Mesendoderm (in vitro differentiated cells): Measurements from ENCODE around the gene SLC44A2.

Experiments used
- DNase-seq: peaks from one replicate; pipeline ENCODE4 v3.0.0; 2013
- H2AK5ac ChIP-seq: 2 replicates; pipeline ENCODE4 v1.6.1; 2013; ENCODE audit warnings: low read length, inconsistent platforms
- H2BK120ac ChIP-seq: 2 replicates; pipeline ENCODE4 v1.6.1; 2013; ENCODE audit warnings: low read depth, mild to moderate bottlenecking, low read length, moderate library complexity, mixed read lengths
- H2BK15ac ChIP-seq: replicated peaks from 2 replicates; pipeline ENCODE4 v1.6.1; 2013; ENCODE audit warnings: low read depth, mild to moderate bottlenecking, moderate library complexity
- H2BK5ac ChIP-seq: 2 replicates; pipeline ENCODE4 v1.6.1; 2013; ENCODE audit warnings: low read length, inconsistent platforms
- H3K18ac ChIP-seq: 2 replicates; pipeline ENCODE4 v1.6.1; 2013; ENCODE audit warnings: mild to moderate bottlenecking, low read length, mixed read lengths
- H3K23ac ChIP-seq: one replicate; pipeline ENCODE4 v1.6.1; 2013; ENCODE audit warnings: low read length
- H3K27ac ChIP-seq: 2 replicates; pipeline ENCODE4 v1.5.1; 2013; ENCODE audit warnings: low read depth, mild to moderate bottlenecking, inconsistent platforms, low read length, moderate library complexity
- H3K27me3 ChIP-seq: 2 replicates; pipeline ENCODE4 v1.6.1; 2013; ENCODE audit warnings: low read length, control low read depth, mild to moderate bottlenecking, inconsistent platforms; ENCODE audit not compliant: insufficient read depth, poor library complexity
- H3K36me3 ChIP-seq: 2 replicates; pipeline ENCODE4 v1.6.1; 2013; ENCODE audit warnings: low read length, inconsistent platforms; ENCODE audit not compliant: control insufficient read depth, insufficient read depth
- H3K4ac ChIP-seq: one replicate; pipeline ENCODE4 v1.6.1; 2013; ENCODE audit warnings: low read depth, mild to moderate bottlenecking, low read length, moderate library complexity
- H3K4me1 ChIP-seq: 2 replicates; pipeline ENCODE4 v1.6.1; 2013; ENCODE audit warnings: low read depth, low read length, inconsistent platforms; ENCODE audit not compliant: control insufficient read depth
- H3K4me2 ChIP-seq: 2 replicates; pipeline ENCODE4 v1.6.1; 2013; ENCODE audit warnings: low read length
- H3K4me3 ChIP-seq: 2 replicates; pipeline ENCODE4 v1.5.1; 2013; ENCODE audit warnings: mild to moderate bottlenecking, low read length
- H3K56ac ChIP-seq: one replicate; pipeline ENCODE4 v1.6.1; 2013; ENCODE audit warnings: low read length
- H3K79me1 ChIP-seq: 2 replicates; pipeline ENCODE4 v1.6.1; 2013; ENCODE audit warnings: low read length, inconsistent platforms
- H3K79me2 ChIP-seq: 2 replicates; pipeline ENCODE4 v1.6.1; 2013; ENCODE audit warnings: mild to moderate bottlenecking, low read length; ENCODE audit not compliant: control insufficient read depth, insufficient read depth
- H3K9ac ChIP-seq: 2 replicates; pipeline ENCODE4 v1.6.1; 2013; ENCODE audit warnings: low read length, inconsistent platforms
- H4K5ac ChIP-seq: one replicate; pipeline ENCODE4 v1.6.1; 2013; ENCODE audit warnings: low read length
- H4K8ac ChIP-seq: one replicate; pipeline ENCODE4 v1.6.1; 2013; ENCODE audit warnings: low read depth, mild to moderate bottlenecking, control low read depth, low read length, moderate library complexity
- WGBS: extraction: QIAGEN DNeasy Blood & Tissue Kit; methylation state at CpG from one replicate; pipeline ENCODE4 v1.1.7; 2013; ENCODE audit warnings: low lambda C conversion rate, missing lambda C conversion rate; ENCODE audit not compliant: insufficient coverage; ENCODE audit errors: extremely low coverage; 5-methylcytosine and 5-hydroxymethylcytosine counted together

SLC44A2 gene

GRCh38 chr19:10634430-10634829, 9.1 kb downstream of the SLC44A2 start:
- Histone ChIP-seq H4K5ac (no peak overlapping the region), H3K9ac (no peak overlapping the region), H3K4me1 (no peaks in the 10 kb centered on the region), H2BK15ac (no peak overlapping the region), H3K79me1 (no peaks in the 10 kb centered on the region), H3K4ac (no peak overlapping the region), H3K4me3 (no peak overlapping the region), H3K27ac (no peak overlapping the region), H3K27me3 (no peaks in the 10 kb centered on the region), H3K18ac (no peak overlapping the region), H2AK5ac (no peak overlapping the region), H3K4me2 (no peak overlapping the region), H2BK120ac (no peak overlapping the region), H4K8ac (no peak overlapping the region), H3K79me2 (no peaks in the 10 kb centered on the region), H2BK5ac (no peak overlapping the region), H3K36me3 (peaks cover 28% of the 10 kb centered on the region), H3K56ac (no peak overlapping the region), H3K23ac (no peak overlapping the region)
- WGBS: no CpG with 5 or more reads among the region's 7 CpGs
- no peak for DNase-seq

DNA sequence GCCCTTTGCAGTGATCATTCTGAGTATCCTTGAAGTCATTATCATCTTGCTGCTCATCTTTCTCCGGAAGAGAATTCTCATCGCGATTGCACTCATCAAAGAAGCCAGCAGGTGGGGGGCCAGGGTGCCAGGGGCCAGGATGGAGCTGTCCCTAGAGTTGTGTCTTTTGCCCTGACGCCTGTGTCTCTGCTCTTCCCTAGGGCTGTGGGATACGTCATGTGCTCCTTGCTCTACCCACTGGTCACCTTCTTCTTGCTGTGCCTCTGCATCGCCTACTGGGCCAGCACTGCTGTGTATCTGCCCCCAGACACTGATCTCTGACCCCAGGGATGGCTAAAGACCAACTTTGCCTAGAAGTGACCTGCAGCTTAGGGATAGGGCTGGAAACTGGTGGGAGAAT, 9.6 kb downstream of the SLC44A2 start:
- H3K79me1 ChIP-seq: no peaks in the 10 kb centered on the region
- H3K23ac ChIP-seq: no peak overlapping the region
- no peak overlapping the region for H3K4ac ChIP-seq
- H3K56ac ChIP-seq: no peak overlapping the region
- H2BK5ac ChIP-seq: no peak overlapping the region
- no peaks in the 10 kb centered on the region for H3K27me3 ChIP-seq
- H3K27ac ChIP-seq: no peak overlapping the region
- H2BK15ac ChIP-seq: no peak overlapping the region
- H3K18ac ChIP-seq: no peak overlapping the region
- no peak for DNase-seq
- no peaks in the 10 kb centered on the region for H3K4me1 ChIP-seq
- H3K9ac ChIP-seq: no peak overlapping the region
- no peak overlapping the region for H2AK5ac ChIP-seq
- H2BK120ac ChIP-seq: no peak overlapping the region
- H3K4me2 ChIP-seq: no peak overlapping the region
- no peak overlapping the region for H4K8ac ChIP-seq
- H4K5ac ChIP-seq: no peak overlapping the region
- no CpG with 5 or more reads among the region's 6 CpGs for WGBS
- H3K4me3 ChIP-seq: no peak overlapping the region
- H3K36me3 ChIP-seq: peaks cover 28% of the 10 kb centered on the region
- H3K79me2 ChIP-seq: no peaks in the 10 kb centered on the region

DNA sequence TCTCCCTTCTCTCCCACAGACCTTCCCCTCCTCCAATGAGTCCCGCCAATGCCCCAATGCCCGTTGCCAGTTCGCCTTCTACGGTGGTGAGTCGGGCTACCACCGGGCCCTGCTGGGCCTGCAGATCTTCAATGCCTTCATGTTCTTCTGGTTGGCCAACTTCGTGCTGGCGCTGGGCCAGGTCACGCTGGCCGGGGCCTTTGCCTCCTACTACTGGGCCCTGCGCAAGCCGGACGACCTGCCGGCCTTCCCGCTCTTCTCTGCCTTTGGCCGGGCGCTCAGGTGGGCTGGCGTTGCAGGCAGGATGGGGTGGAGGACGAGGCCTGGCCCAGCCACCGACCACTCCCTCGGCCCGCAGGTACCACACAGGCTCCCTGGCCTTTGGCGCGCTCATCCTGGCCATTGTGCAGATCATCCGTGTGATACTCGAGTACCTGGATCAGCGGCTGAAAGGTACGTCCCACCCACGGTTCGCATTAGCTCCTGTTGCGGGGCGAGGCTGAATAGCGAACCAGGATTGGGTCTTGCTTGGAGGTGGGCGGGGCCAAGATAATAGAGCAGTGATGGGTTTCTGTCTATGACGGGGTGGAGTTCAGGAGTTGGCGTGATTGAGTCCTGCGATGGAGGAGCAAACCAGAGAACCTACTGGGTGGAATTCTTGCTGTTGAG, 11.1 kb downstream of the SLC44A2 start:
- no peak overlapping the region for H3K4me3 ChIP-seq
- no peak overlapping the region for H3K9ac ChIP-seq
- H3K4me2 ChIP-seq: no peak overlapping the region
- WGBS: no CpG with 5 or more reads among the region's 37 CpGs
- H3K79me1 ChIP-seq: no peaks in the 10 kb centered on the region
- no peak overlapping the region for H4K5ac ChIP-seq
- H3K56ac ChIP-seq: no peak overlapping the region
- H3K36me3 ChIP-seq: peaks cover 26% of the 10 kb centered on the region
- no peaks in the 10 kb centered on the region for H3K4me1 ChIP-seq
- no peak overlapping the region for H2AK5ac ChIP-seq
- H3K79me2 ChIP-seq: no peaks in the 10 kb centered on the region
- H3K27me3 ChIP-seq: no peaks in the 10 kb centered on the region
- no peak overlapping the region for H2BK120ac ChIP-seq
- H3K27ac ChIP-seq: no peak overlapping the region
- no peak overlapping the region for H2BK5ac ChIP-seq
- DNase-seq: no peak
- no peak overlapping the region for H3K18ac ChIP-seq
- H3K4ac ChIP-seq: no peak overlapping the region
- H3K23ac ChIP-seq: no peak overlapping the region
- H4K8ac ChIP-seq: no peak overlapping the region
- H2BK15ac ChIP-seq: no peak overlapping the region

- WGBS: no CpG with 5 or more reads among the region's 8 CpGs
Observed at GRCh38 chr19:10637894-10638293, 12.5 kb downstream of the SLC44A2 start.

GRCh38 chr19:10639836-10640235, 14.5 kb downstream of the SLC44A2 start:
- no CpG with 5 or more reads among the region's 8 CpGs for WGBS
- DNase-seq: no peak

More at GRCh38 chr19:10637894-10638293, 12.5 kb downstream of the SLC44A2 start:
- no peak overlapping the region for H3K4ac ChIP-seq
- H3K4me3 ChIP-seq: no peak overlapping the region
- no peak overlapping the region for H2BK15ac ChIP-seq
- no peak overlapping the region for H3K56ac ChIP-seq
- no peak overlapping the region for H3K18ac ChIP-seq
- no peak overlapping the region for H3K23ac ChIP-seq
- no peak overlapping the region for H3K27ac ChIP-seq
- no peak overlapping the region for H2BK120ac ChIP-seq
- H3K36me3 ChIP-seq: peaks cover 24% of the 10 kb centered on the region
- no peak overlapping the region for H3K9ac ChIP-seq
- H3K79me1 ChIP-seq: no peaks in the 10 kb centered on the region
- H3K79me2 ChIP-seq: no peaks in the 10 kb centered on the region
- H3K4me1 ChIP-seq: no peaks in the 10 kb centered on the region
- H2AK5ac ChIP-seq: no peak overlapping the region
- H4K8ac ChIP-seq: no peak overlapping the region
- no peak overlapping the region for H3K4me2 ChIP-seq
- no peak overlapping the region for H2BK5ac ChIP-seq
- no peak for DNase-seq
- no peak overlapping the region for H4K5ac ChIP-seq
- H3K27me3 ChIP-seq: no peaks in the 10 kb centered on the region

DNA sequence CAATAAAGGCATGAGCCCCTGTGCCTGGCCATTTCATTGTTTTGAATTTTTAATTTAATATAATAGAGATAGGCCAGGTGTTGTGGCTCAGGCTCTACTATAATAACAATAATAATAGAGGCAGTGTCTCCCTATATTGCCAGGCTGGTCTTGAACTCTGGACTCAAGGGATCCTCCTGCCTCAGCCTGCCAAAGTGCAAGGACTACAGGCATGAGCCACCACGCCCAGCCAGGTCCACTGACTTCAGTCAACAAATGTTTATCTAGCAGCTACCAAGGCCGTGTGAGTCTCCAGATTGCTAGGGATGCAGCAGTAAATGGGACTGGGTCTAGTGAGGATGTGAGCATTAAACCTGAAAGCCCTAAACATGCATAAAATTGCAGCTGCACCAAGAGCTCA, 15.0 kb downstream of the SLC44A2 start:
- H2BK15ac ChIP-seq: no peak overlapping the region
- H2BK5ac ChIP-seq: no peak overlapping the region

More at GRCh38 chr19:10639836-10640235, 14.5 kb downstream of the SLC44A2 start:
- Histone ChIP-seq H3K79me2 (no peaks in the 10 kb centered on the region), H3K4me1 (peaks cover 6% of the 10 kb centered on the region), H2AK5ac (no peak overlapping the region), H3K36me3 (peaks cover 21% of the 10 kb centered on the region), H2BK120ac (no peak overlapping the region), H3K23ac (no peak overlapping the region), H3K4ac (no peak overlapping the region), H2BK15ac (no peak overlapping the region), H3K27me3 (no peaks in the 10 kb centered on the region), H3K4me2 (no peak overlapping the region), H4K5ac (no peak overlapping the region), H3K18ac (no peak overlapping the region), H3K4me3 (no peak overlapping the region), H3K79me1 (no peaks in the 10 kb centered on the region), H2BK5ac (no peak overlapping the region), H3K9ac (no peak overlapping the region), H3K27ac (no peak overlapping the region), H3K56ac (no peak overlapping the region), H4K8ac (no peak overlapping the region)

More for the DNA sequence above, 15.0 kb downstream of the SLC44A2 start:
- no peak for DNase-seq
- whole genome bisulfite sequencing: no CpG with 5 or more reads among the region's 2 CpGs
- Histone ChIP-seq H4K8ac (no peak overlapping the region), H3K79me1 (no peaks in the 10 kb centered on the region), H2BK120ac (no peak overlapping the region), H3K4ac (no peak overlapping the region), H3K4me3 (no peak overlapping the region), H4K5ac (no peak overlapping the region), H3K27me3 (no peaks in the 10 kb centered on the region), H3K18ac (no peak overlapping the region), H2AK5ac (no peak overlapping the region), H3K9ac (no peak overlapping the region), H3K4me2 (no peak overlapping the region), H3K36me3 (peaks cover 16% of the 10 kb centered on the region), H3K56ac (no peak overlapping the region), H3K23ac (no peak overlapping the region), H3K4me1 (peaks cover 6% of the 10 kb centered on the region), H3K27ac (no peak overlapping the region), H3K79me2 (no peaks in the 10 kb centered on the region)
